ENCODE data around the gene RRP1. TPM values are rescaled to one million over a fixed set of nuclear protein-coding genes. Genes with fewer than 3 reads are reported as not detected.

Gene RRP1
- total and polyA plus RNA-seq, 9 of the 15 experiments (the other 6 are each of a cell fraction or from before 2014, with no cell fraction given), result 0.89 to 105 (median 51.6) TPM

DNA sequence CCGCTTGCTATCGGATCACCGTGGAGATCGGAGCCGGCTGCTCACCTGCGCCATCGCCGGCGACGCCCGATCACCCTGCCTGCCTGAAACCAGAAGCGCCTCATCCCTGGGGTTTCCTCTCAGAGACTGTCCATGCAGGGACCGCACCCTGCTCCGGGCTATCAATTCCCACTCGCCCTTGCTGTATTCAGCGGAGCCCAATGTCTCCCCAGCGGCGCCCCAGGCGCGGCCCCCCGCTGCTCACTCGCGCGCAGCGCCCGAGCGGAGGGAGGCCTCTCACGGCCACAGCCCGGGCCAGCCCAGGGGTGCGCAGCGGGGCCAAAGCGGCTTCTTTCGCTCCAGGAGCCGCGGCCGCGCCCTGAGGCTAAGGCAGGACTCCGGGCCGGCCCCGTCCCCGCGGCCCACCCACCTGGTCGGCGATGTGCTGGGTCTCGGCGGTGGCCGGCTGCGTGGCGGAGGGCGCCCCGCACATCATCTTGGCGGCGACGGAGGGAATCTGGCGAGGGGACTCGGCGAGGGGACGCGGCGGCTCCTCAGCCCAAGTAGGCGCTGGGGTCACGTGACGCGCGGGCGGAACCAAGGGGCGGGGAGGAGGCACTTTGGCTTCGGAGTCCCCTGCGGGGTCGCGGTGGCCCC lies 13.5 kb upstream of the RRP1 start, which contains the start of gene CSTB (continued):
- TF ChIP-seq BRCA1 (IDR thresholded peaks at IDR 0.05) (no peak), BRCA1 (CRISPR knock-in tag; IDR thresholded peaks at IDR 0.05) (no peak), CHD4 (IDR thresholded peaks at IDR 0.05; ENCODE audit: insufficient read depth, insufficient replicate concordance, low read depth, low read length, poor library complexity, severe bottlenecking) (no peak), ZNF212 (CRISPR knock-in tag; IDR thresholded peaks at IDR 0.05) (no peak), ZNF830 (CRISPR knock-in tag; IDR thresholded peaks at IDR 0.05) (no peak), CTBP1 (IDR thresholded peaks at IDR 0.05; ENCODE audit: borderline replicate concordance) (peak; percentile 90), PYGO2 (tag; IDR thresholded peaks at IDR 0.05) (no peak), FOXK1 (CRISPR knock-in tag; IDR thresholded peaks at IDR 0.05; ENCODE audit: borderline replicate concordance) (no peak), ZC3H4 (CRISPR knock-in tag; IDR thresholded peaks at IDR 0.05; ENCODE audit: borderline replicate concordance) (no peak), MEF2A (IDR thresholded peaks at IDR 0.05; ENCODE audit: control insufficient read depth, low read depth, low read length) (no peak), EWSR1 (IDR thresholded peaks at IDR 0.05; ENCODE audit: borderline replicate concordance, low read depth, partially characterized antibody) (no peak)
- TF ChIP-seq, protein P1, sequence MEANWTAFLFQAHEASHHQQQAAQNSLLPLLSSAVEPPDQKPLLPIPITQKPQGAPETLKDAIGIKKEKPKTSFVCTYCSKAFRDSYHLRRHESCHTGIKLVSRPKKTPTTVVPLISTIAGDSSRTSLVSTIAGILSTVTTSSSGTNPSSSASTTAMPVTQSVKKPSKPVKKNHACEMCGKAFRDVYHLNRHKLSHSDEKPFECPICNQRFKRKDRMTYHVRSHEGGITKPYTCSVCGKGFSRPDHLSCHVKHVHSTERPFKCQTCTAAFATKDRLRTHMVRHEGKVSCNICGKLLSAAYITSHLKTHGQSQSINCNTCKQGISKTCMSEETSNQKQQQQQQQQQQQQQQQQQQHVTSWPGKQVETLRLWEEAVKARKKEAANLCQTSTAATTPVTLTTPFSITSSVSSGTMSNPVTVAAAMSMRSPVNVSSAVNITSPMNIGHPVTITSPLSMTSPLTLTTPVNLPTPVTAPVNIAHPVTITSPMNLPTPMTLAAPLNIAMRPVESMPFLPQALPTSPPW (CRISPR knock-in tag; IDR thresholded peaks at IDR 0.05), result no peak
- TF ChIP-seq, protein P2, sequence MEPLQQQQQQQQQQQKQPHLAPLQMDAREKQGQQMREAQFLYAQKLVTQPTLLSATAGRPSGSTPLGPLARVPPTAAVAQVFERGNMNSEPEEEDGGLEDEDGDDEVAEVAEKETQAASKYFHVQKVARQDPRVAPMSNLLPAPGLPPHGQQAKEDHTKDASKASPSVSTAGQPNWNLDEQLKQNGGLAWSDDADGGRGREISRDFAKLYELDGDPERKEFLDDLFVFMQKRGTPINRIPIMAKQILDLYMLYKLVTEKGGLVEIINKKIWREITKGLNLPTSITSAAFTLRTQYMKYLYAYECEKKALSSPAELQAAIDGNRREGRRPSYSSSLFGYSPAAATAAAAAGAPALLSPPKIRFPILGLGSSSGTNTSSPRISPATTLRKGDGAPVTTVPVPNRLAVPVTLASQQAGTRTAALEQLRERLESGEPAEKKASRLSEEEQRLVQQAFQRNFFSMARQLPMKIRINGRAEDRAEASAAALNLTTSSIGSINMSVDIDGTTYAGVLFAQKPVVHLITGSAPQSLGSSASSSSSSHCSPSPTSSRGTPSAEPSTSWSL (CRISPR knock-in tag; IDR thresholded peaks at IDR 0.05; ENCODE audit: borderline replicate concordance), result peak; percentile 80; the same call in 1 of the 2 replicates
- TF ChIP-seq, protein P3, sequence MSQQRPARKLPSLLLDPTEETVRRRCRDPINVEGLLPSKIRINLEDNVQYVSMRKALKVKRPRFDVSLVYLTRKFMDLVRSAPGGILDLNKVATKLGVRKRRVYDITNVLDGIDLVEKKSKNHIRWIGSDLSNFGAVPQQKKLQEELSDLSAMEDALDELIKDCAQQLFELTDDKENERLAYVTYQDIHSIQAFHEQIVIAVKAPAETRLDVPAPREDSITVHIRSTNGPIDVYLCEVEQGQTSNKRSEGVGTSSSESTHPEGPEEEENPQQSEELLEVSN (IDR thresholded peaks at IDR 0.05; ENCODE audit: borderline replicate concordance in 1 of 2, extremely low read depth in 1 of 2, insufficient read depth in 1 of 2, insufficient read length in 1 of 2, low read depth in 1 of 2, low read length in 1 of 2, poor library complexity in 1 of 2, severe bottlenecking in 1 of 2), result peak; percentile 11 to 49
- TF ChIP-seq, protein P4, sequence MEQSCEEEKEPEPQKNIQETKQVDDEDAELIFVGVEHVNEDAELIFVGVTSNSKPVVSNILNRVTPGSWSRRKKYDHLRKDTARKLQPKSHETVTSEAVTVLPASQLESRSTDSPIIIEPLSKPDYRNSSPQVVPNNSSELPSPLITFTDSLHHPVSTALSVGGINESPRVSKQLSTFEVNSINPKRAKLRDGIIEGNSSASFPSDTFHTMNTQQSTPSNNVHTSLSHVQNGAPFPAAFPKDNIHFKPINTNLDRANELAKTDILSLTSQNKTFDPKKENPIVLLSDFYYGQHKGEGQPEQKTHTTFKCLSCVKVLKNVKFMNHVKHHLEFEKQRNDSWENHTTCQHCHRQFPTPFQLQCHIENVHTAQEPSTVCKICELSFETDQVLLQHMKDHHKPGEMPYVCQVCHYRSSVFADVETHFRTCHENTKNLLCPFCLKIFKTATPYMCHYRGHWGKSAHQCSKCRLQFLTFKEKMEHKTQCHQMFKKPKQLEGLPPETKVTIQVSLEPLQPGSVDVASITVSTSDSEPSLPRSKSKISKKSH (CRISPR knock-in tag; IDR thresholded peaks at IDR 0.05), result no peak

All from K562 (cell line).